Naive B cell (primary cell): Measurements from ENCODE around the gene SPEM2. TPM values are rescaled to one million over a fixed set of nuclear protein-coding genes. Genes with fewer than 3 reads are reported as not detected.
A peak's percentile ranks its signal among the peaks of the same experiment; 100 is the strongest.

Source experiments
- ATAC-seq, 2 donors: fragments of 150-1000 bp; cut with Tn5 transposase; 2 replicates each; pipeline ENCODE4 v1.10.0; 2021; ENCODE audit warnings: low read depth in 2 of 2, mild to moderate bottlenecking in 2 of 2, moderate library complexity in 2 of 2
- DNase-seq: peaks from one replicate; pipeline ENCODE4 v3.0.0; 2022
- H3K27ac Mint-ChIP-seq, 6 donors: one replicate each; pipeline ENCODE4 v1.8.0; 2020 to 2022; ENCODE audit warnings: mild to moderate bottlenecking in 6 of 6, mixed read lengths in 6 of 6, moderate library complexity in 5 of 6, inconsistent platforms in 2 of 6
- H3K27me3 Mint-ChIP-seq, 3 donors: one replicate each; pipeline ENCODE4 v1.8.0; 2021 to 2022; ENCODE audit warnings: mixed read lengths in 3 of 3, mild to moderate bottlenecking in 1 of 3
- H3K36me3 Mint-ChIP-seq, 2 donors: one replicate each; pipeline ENCODE4 v1.8.0; 2020 to 2022; ENCODE audit warnings: mixed read lengths in 2 of 2, inconsistent platforms in 1 of 2, mild to moderate bottlenecking in 1 of 2
- H3K4me1 Mint-ChIP-seq, 3 donors: one replicate each; pipeline ENCODE4 v1.8.0; 2020 to 2022; ENCODE audit warnings: mixed read lengths in 3 of 3, inconsistent platforms in 1 of 3, mild to moderate bottlenecking in 1 of 3, moderate library complexity in 1 of 3
- H3K4me3 Mint-ChIP-seq, 8 donors: one replicate each; pipeline ENCODE4 v1.8.0; 2020 to 2022; ENCODE audit warnings: mild to moderate bottlenecking in 8 of 8, mixed read lengths in 8 of 8, moderate library complexity in 8 of 8, inconsistent platforms in 2 of 8
- H3K9me3 Mint-ChIP-seq, 7 donors: one replicate each; pipeline ENCODE4 v1.8.0; 2020 to 2022; ENCODE audit warnings: mixed read lengths in 7 of 7, mild to moderate bottlenecking in 5 of 7, inconsistent platforms in 2 of 7, moderate library complexity in 1 of 7
- polyA plus RNA-seq, 6 donors: library from polyadenylated mRNA; unstranded; fragments of 300-500 nt; fragmentation: Illumina TruSeq; gene quantifications; one replicate each; pipeline ENCODE4 v1.2.3, GENCODE V29; 2021; ENCODE audit warnings: low read depth in 6 of 6

SPEM2 gene
- polyA plus RNA-seq, 6 donors from 2014 or later: not detected

DNA sequence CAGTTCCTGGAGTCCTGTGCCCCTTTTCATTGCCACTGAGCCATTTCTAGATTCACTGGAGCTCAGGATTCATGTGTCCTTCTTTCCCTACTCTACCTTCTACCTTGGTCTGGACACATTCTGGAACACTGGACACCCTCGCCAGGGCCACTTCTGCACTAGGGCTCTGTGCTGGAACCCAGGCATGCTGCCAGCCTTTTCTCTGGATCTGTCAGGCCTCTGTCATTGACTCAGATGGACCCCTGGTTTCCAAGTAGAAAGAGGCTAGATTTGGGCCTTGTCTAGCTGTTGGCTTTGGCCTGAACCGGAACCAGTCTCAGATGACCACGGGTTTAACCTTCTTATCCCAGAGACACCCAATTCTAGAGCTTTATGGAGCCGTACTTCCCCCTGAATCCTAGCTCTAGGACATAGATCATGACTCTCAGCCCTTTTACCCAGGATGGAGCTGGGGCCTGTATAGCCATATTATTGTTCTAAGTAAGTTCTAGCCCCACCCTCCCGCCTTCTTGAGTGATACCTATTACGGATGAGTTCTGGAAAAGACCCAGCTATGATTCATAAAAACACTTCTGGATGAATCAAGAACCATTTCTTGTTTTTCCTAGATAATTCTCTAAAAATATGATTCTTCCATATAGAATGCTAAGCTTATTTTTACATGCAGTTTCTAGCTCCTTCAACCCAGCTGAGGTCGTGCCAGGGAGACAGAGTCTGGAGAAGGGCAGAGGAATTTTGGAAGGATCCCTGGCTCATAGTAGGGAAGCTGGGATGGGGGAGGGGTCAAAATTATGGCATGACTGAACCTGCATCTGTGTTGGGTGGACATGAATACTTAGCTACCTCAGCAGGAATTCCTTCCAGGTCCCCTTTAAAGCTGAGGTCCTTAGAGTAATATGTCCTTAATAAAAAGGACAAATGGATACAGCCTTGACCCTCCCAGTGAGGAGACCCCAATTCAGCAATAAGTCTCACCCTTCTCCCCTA is 18.4 kb downstream of the SPEM2 start:
- Mint-ChIP-seq H3K36me3 (peaks cover 0 to 36% of the 10 kb centered on the region in 2 donors), H3K4me3 (peak overlapping the region in 3 of 8 donors; percentile 17 to 92 (median 79)), H3K27ac (peak overlapping the region in 1 of 6 donors; percentile 24), H3K9me3 (peaks cover 0 to 5% (median 0%) of the 10 kb centered on the region in 7 donors), H3K27me3 (peaks cover 56 to 90% (median 87%) of the 10 kb centered on the region in 3 donors), H3K4me1 (peaks cover 36 to 49% (median 47%) of the 10 kb centered on the region in 3 donors)
- DNase-seq (no peak), ATAC-seq (no peak)

DNA sequence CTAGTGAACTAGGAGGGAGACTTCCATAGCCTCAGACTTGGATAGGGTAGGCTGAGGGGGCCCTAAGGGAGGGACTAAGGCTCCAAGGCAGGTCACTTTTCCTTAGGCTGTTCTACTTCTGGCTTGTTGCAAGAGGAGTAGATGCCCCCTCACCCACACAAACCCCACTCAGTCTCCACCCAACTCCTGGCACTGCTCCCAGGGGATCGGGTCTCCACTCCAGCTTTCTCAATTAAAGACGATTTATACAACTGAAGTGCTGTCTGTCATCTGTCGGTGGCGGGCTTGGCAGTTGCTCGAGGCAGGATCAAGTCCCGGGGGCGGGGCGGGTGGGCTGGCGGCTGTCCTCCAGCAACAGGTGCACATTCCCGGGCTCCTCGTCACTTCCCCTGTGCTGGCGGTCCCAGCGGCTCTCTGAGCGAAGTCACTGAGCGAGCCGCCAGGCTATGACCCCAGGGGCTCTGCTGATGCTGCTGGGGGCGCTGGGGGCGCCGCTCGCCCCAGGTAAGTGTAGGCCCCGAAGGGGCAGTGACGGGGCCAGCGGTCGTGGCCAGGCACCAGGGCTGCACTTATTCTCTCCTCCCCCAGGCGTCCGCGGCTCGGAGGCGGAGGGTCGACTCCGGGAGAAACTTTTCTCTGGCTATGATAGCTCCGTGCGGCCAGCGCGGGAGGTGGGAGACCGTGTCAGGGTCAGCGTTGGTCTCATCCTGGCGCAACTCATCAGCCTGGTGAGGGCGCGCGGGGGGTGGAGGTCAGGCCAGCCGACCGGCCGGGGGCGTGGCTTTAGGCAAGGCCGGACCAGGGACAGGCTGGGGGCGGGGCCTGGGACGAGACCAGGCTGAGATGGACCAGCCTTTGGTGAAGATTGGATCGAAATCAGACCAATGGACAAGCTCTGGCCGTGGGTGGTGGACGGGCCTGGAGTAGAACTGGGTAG is 19.5 kb downstream of the SPEM2 start, which contains the start of gene CHRNB1:
TSS of gene CHRNB1 (plus strand) at position 380 of the 937 bp plus-strand sequence. CDS start at position 447, 67 bp downstream.
- peaks cover 0 to 32% of the 10 kb centered on the region in 2 donors for H3K36me3 Mint-ChIP-seq
- peaks cover 0 to 5% (median 0%) of the 10 kb centered on the region in 7 donors for H3K9me3 Mint-ChIP-seq
- peak within 1 kb of the TSS in 2 of 6 donors; percentile 11 to 93 for H3K27ac Mint-ChIP-seq
- peak within 1 kb of the TSS; percentile 60 to 93 (median 89) for H3K4me3 Mint-ChIP-seq
- no peak for DNase-seq
- peaks cover 53 to 92% (median 86%) of the 10 kb centered on the region in 3 donors for H3K27me3 Mint-ChIP-seq
- H3K4me1 Mint-ChIP-seq: peaks cover 28 to 41% (median 37%) of the 10 kb centered on the region in 3 donors
- peak; percentile 45 to 52 for ATAC-seq

DNA sequence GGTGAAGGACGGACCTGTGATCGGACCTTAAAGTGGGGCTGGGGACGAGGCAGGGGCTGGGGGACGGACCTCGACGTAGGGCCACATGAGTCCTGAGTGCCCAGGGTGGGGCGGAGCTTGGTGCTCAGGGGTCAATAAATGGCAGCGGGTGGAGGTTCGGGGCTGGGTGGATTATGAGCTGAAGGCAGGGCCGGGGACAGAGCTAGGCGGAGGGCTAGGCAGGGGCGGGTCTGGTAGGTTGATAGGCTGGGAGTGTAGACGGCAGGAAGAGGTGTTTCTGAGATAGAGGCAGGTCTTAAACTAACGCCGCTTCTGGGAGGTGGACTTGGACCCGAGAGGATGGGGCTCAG is 20.2 kb downstream of the SPEM2 start:
- H3K27ac Mint-ChIP-seq: peak overlapping the region in 2 of 6 donors; percentile 11 to 93
- peak; percentile 78 to 85 for ATAC-seq
- H3K27me3 Mint-ChIP-seq: peaks cover 53 to 91% (median 80%) of the 10 kb centered on the region in 3 donors
- peaks cover 0 to 5% (median 0%) of the 10 kb centered on the region in 7 donors for H3K9me3 Mint-ChIP-seq
- H3K4me3 Mint-ChIP-seq: peak overlapping the region; percentile 60 to 93 (median 89)
- no peak for DNase-seq
- H3K36me3 Mint-ChIP-seq: peaks cover 0 to 26% of the 10 kb centered on the region in 2 donors
- H3K4me1 Mint-ChIP-seq: peaks cover 22 to 34% (median 31%) of the 10 kb centered on the region in 3 donors

DNA sequence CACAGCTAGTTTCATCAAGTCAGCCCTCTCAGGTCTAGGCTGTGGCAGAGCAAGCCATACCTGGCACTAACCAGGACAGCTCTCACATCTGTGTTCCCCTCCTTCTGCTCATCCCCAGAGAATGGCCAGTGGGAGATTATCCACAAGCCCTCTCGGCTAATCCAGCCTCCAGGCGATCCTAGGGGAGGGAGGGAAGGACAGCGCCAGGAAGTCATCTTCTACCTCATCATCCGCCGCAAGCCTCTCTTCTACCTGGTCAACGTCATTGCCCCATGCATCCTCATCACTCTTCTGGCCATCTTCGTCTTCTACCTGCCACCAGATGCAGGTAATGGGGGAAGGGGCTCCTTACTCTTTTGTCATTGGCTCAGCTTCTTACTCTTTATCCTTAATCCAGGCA is 23.0 kb downstream of the SPEM2 start:
- no peak for ATAC-seq
- Mint-ChIP-seq H3K27me3 (peaks cover 41 to 68% (median 54%) of the 10 kb centered on the region in 3 donors), H3K4me3 (no peak overlapping the region), H3K9me3 (peaks cover 0 to 5% (median 0%) of the 10 kb centered on the region in 7 donors), H3K27ac (no peak overlapping the region), H3K36me3 (peaks cover 0 to 21% of the 10 kb centered on the region in 2 donors), H3K4me1 (peaks cover 21 to 26% (median 26%) of the 10 kb centered on the region in 3 donors)
- DNase-seq: no peak

DNA sequence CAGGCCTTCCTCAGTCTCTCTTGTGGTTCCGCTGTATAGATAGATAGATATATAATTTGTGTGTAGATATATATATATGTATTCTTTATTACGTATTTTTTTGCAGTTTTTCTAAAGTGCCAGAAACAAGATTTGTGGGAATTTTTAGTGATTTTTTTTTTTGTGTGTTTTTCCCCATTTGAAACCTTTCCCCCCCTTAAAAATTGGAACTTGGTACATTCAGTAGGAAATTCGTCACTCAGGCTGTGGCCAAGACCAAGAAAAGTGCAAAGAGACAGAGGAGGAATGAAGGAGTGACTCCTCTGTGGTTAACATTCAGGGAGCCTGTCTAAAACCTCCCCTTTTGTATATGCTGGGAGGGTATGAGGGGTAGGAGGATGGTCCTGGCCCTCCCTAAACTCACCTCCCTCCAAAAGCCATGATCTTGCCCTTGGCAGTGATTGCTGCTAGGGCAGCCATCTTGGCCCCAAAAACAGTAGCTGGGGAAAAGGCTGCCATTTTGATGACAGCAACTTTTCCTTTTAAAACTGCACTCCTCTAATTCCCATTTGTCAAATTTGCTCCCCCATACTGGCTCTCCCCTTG is 34.6 kb downstream of the SPEM2 start:
- DNase-seq (no peak), ATAC-seq (no peak)
- peaks cover 4 to 22% (median 15%) of the 10 kb centered on the region in 3 donors for H3K4me1 Mint-ChIP-seq
- no peaks in the 10 kb centered on the region for H3K9me3 Mint-ChIP-seq
- H3K27me3 Mint-ChIP-seq: peaks cover 0 to 3% (median 0%) of the 10 kb centered on the region in 3 donors
- no peak overlapping the region for H3K27ac Mint-ChIP-seq
- H3K36me3 Mint-ChIP-seq: peaks cover 0 to 5% of the 10 kb centered on the region in 2 donors
- peak overlapping the region in 1 of 8 donors; percentile 57 for H3K4me3 Mint-ChIP-seq

DNA sequence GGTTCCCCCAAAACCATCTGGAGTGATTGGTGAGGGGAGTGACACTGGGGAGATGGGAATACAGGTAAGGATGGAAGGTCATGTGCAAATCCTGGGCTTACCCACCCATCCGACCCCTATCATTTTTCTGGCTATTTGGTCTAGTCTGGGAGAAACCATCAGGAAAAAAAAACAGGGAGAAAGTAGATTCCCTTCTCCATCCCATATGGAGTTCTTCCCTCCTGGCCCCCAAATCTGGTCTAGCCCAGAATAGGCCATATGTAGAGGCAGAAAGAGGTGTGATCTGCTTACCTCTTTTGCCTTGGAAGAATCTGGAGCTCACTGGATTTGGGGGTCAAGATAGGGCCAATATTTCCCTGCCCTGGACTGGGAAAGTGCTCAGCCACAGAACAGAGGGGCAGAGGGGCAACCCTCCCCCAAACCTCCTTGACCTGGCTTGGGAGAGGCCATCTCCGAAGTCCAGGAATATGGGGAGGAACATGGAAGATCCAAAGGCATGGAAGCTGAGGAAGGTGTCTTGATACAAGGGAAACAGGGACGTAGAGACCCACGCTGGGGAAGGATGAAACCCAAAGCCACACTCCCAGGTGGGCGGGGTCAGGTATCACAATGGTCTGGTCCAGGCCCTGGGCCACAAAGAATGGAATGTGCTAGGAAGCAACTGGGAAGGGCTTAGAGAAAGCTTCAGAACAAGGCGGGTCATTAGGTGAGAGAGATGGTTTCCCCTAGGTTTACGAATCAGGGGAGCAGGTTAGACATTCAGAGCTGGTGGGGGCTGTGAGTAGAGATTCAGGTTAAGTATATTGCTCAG is 35.6 kb downstream of the SPEM2 start:
- ATAC-seq (no peak), DNase-seq (no peak)
- Mint-ChIP-seq H3K27ac (peak overlapping the region in 3 of 6 donors; percentile 20 to 85 (median 65)), H3K27me3 (no peaks in the 10 kb centered on the region), H3K4me1 (peaks cover 0 to 15% (median 9%) of the 10 kb centered on the region in 3 donors), H3K4me3 (no peak overlapping the region), H3K36me3 (peaks cover 0 to 2% of the 10 kb centered on the region in 2 donors), H3K9me3 (no peaks in the 10 kb centered on the region)

DNA sequence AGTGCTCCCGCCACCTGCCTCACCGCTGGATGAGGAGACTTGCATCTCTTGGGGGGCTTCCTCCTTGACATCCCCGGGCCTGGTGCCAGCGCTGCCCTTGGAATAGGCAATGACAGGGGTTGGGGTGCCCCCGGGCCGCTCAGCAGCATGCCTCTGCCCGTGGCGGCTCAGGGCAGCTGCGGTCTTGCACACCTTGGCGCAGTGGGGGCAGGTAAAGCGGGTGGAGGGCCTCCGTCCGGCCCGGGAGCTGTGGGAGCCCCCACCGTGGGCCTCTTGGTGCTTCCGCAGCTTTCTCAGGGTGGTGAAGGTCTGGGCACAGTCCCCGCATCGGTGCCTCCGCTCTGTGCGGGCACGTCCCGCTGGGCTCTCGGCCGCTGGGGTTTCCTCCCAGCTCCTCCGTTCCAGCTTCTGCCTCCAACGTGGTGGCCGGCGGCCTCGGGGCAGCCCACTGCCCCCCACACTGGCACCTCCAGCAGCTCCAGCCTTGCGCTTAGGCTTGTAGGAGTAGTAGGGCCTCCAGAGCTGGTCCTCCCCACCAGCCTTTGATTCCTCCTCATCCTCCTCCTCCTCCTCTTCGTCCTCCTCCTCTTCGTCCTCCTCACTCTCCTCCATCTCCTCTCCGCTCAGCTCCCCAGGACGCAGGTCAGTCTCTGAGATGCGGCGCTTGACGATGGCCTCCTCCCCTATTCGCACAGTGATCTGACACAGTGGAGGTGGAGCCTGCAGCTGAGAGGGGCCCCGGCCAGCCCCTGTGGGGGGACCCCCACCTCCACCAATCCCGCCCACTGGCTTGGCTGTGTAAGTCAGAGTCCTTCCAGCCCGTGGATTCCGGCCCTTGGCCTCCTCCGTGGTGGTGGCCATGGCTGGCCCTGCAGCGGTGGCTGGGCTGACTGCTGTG is 37.3 kb downstream of the SPEM2 start:
- Mint-ChIP-seq H3K4me1 (peaks cover 13 to 20% (median 15%) of the 10 kb centered on the region in 3 donors), H3K9me3 (no peaks in the 10 kb centered on the region), H3K4me3 (no peak overlapping the region), H3K27me3 (no peaks in the 10 kb centered on the region), H3K27ac (peak overlapping the region in 1 of 6 donors; percentile 18), H3K36me3 (peaks cover 0 to 8% of the 10 kb centered on the region in 2 donors)
- ATAC-seq (no peak), DNase-seq (no peak)

DNA sequence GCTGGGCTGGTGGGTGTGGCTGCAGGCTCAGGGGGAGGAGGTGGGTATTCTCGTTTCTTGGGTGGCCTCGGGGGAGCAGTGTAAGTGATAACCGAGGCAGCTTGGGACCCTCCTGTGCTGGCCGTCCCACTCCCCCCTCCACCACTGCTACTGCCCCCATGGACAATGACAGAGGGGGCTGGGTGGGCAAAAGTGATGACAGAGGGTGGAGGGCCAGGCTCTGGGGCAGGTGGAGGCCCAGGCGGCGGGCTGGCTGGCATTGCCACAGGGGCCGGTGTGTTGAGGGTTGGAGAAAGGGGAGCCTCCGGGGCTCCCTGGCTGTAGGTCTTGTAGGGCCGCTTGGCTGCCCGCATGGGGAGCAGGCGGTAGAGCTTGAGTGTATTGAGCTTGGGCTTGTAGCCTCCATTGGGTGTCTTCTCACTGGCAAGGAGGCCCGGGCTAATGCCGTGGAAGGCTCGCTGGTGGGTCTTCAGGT is 38.0 kb downstream of the SPEM2 start:
- DNase-seq: no peak
- H3K27ac Mint-ChIP-seq: peak overlapping the region in 3 of 6 donors; percentile 18 to 64 (median 47)
- H3K4me1 Mint-ChIP-seq: peaks cover 13 to 25% (median 20%) of the 10 kb centered on the region in 3 donors
- H3K27me3 Mint-ChIP-seq: no peaks in the 10 kb centered on the region
- ATAC-seq: no peak
- peaks cover 0 to 8% of the 10 kb centered on the region in 2 donors for H3K36me3 Mint-ChIP-seq
- no peaks in the 10 kb centered on the region for H3K9me3 Mint-ChIP-seq
- H3K4me3 Mint-ChIP-seq: peak overlapping the region in 1 of 8 donors; percentile 14

DNA sequence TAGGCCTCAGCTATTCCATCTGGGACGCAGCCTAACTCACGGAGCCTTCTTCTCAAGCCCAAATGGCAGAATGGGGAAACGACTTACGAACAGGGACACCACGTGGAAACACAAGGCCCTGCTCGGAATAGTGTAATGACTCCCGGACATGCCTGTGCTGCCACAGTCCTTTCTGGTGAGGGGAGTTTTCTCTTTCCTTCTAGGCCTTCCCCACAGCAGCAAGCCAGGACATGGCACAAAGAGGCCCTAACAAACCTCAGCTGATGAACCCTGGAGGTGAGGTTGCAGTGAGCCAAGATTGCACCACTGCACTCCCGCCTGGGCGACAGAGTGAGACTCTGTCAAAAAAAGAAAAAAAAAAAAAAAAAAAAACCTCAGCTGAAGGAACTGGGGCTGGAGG is 38.7 kb downstream of the SPEM2 start:
- peak overlapping the region in 1 of 6 donors; percentile 47 for H3K27ac Mint-ChIP-seq

DNA sequence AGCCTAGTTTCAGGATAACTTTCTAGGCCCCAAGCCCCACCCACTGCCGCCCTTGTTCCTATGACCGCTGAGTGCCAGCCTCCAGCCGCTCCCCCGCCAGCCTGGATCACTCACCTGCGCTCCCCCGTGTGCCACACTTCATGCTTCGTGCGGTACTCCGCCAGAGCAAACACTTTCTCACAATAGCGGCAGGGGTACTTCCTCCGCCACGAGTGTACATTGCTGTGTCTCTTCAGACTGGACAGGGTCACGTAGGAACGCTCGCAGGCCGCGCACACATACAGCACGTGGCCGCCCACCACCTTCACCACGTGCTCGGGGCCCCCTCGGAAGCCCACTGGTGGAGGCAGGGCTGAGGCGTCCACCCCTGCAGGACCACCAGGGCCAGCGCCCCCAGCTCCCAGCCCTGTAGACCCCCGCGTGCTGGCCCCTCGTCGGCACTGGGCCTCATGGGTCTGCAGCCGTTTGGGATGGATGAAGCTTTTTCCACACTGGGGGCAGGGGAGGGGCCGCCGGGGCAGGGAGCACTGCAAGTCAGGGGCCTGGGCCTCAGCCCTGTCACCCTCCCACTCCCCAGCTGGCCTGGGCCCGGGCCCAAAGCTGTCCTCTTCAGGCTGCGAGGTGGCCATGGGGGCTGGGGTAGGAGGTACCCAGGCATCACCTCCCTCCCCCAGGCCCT is 40.3 kb downstream of the SPEM2 start:
- no peaks in the 10 kb centered on the region for H3K9me3 Mint-ChIP-seq
- peak overlapping the region in 2 of 6 donors; percentile 34 to 78 for H3K27ac Mint-ChIP-seq
- H3K4me1 Mint-ChIP-seq: peaks cover 17 to 30% (median 21%) of the 10 kb centered on the region in 3 donors
- DNase-seq: no peak
- no peak for ATAC-seq
- H3K36me3 Mint-ChIP-seq: peaks cover 0 to 8% of the 10 kb centered on the region in 2 donors
- H3K27me3 Mint-ChIP-seq: no peaks in the 10 kb centered on the region
- peak overlapping the region in 1 of 8 donors; percentile 53 for H3K4me3 Mint-ChIP-seq

More for the DNA sequence above, 38.7 kb downstream of the SPEM2 start:
- H3K4me3 Mint-ChIP-seq: no peak overlapping the region
- H3K9me3 Mint-ChIP-seq: no peaks in the 10 kb centered on the region
- peaks cover 0 to 8% of the 10 kb centered on the region in 2 donors for H3K36me3 Mint-ChIP-seq
- DNase-seq: no peak
- ATAC-seq: no peak
- H3K4me1 Mint-ChIP-seq: peaks cover 17 to 30% (median 21%) of the 10 kb centered on the region in 3 donors
- no peaks in the 10 kb centered on the region for H3K27me3 Mint-ChIP-seq

DNA sequence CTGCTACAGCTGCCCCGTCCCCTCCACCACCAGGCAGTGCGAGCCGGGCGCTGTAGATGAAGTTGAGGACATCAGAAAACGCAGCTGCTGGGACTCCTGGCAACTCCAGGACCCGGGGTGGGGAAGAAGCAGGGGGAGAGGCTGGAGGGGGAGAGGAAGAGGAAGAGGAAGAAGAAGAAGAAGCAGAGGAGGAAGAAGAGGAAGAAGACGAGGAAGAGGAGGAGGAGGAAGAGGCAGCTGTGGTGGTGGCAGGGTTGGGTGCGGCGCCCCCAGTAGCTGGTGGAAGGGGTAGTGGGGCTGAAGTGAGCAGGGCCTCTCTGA is 40.9 kb downstream of the SPEM2 start:
- no peaks in the 10 kb centered on the region for H3K27me3 Mint-ChIP-seq
- DNase-seq: no peak
- ATAC-seq: no peak
- H3K27ac Mint-ChIP-seq: peak overlapping the region in 2 of 6 donors; percentile 78 to 84
- peaks cover 17 to 27% (median 21%) of the 10 kb centered on the region in 3 donors for H3K4me1 Mint-ChIP-seq
- H3K36me3 Mint-ChIP-seq: peaks cover 0 to 8% of the 10 kb centered on the region in 2 donors
- peak overlapping the region in 1 of 8 donors; percentile 8 for H3K4me3 Mint-ChIP-seq
- no peaks in the 10 kb centered on the region for H3K9me3 Mint-ChIP-seq
